Loucy (cell line): ENCODE data around the gene ZNF157.
"Not testable (repeated sequence)": the region's sequence is repeated elsewhere in the genome, so short reads cannot be mapped to it uniquely, and the experiment has no call there.

Experiments used
- H2AFZ ChIP-seq: fragments of 200-600 bp; sonication (generic); 2 replicates; pipeline ENCODE4 v1.6.0; 2016; ENCODE audit warnings: antibody characterized with exemption, mild to moderate bottlenecking, low read length, moderate library complexity
- H3F3A ChIP-seq: fragments of 200-600 bp; 2 replicates; pipeline ENCODE4 v1.6.0; 2016; ENCODE audit warnings: antibody characterized with exemption, low read depth, mild to moderate bottlenecking
- H3K27me3 ChIP-seq: fragments of 200-600 bp; sonication (generic); 2 replicates; pipeline ENCODE4 v1.6.1; 2014; ENCODE audit warnings: low read length, mild to moderate bottlenecking; ENCODE audit not compliant: insufficient read depth, poor library complexity, severe bottlenecking
- H3K36me3 ChIP-seq: fragments of 200-600 bp; sonication (generic); 2 replicates; pipeline ENCODE4 v1.6.1; 2016; ENCODE audit warnings: low read length; ENCODE audit not compliant: insufficient read depth
- H3K4me1 ChIP-seq: fragments of 200-600 bp; sonication (generic); 2 replicates; pipeline ENCODE4 v1.5.1; 2014; ENCODE audit warnings: low read length, mild to moderate bottlenecking; ENCODE audit not compliant: insufficient read depth, poor library complexity, severe bottlenecking
- H3K4me2 ChIP-seq: fragments of 200-600 bp; sonication (generic); 2 replicates; pipeline ENCODE4 v1.6.0; 2014; ENCODE audit warnings: antibody characterized with exemption, low read length, low read depth, mild to moderate bottlenecking; ENCODE audit not compliant: poor library complexity, severe bottlenecking
- H3K4me3 ChIP-seq: fragments of 200-600 bp; sonication (generic); 2 replicates; pipeline ENCODE4 v1.5.1; 2014; ENCODE audit warnings: low read length, mild to moderate bottlenecking, mixed read lengths; ENCODE audit not compliant: poor library complexity, severe bottlenecking
- H3K79me2 ChIP-seq: fragments of 200-600 bp; sonication (generic); 2 replicates; pipeline ENCODE4 v1.6.1; 2014; ENCODE audit warnings: low read length; ENCODE audit not compliant: insufficient read depth
- H3K9ac ChIP-seq: fragments of 200-600 bp; sonication (generic); 2 replicates; pipeline ENCODE4 v1.6.0; 2014; ENCODE audit warnings: mild to moderate bottlenecking, low read depth, low read length, moderate library complexity; ENCODE audit not compliant: poor library complexity, severe bottlenecking
- H3K9me2 ChIP-seq: fragments of 200-600 bp; sonication (generic); replicated peaks from 2 replicates; pipeline ENCODE4 v1.6.1; 2016; ENCODE audit warnings: low read depth, low read length, mixed read lengths
- H3K9me3 ChIP-seq: fragments of 200-600 bp; sonication (generic); 2 replicates; pipeline ENCODE4 v1.6.1; 2014; ENCODE audit warnings: mild to moderate bottlenecking, antibody characterized with exemption, low read length, low read depth; ENCODE audit not compliant: insufficient read depth
- H4K20me1 ChIP-seq: fragments of 200-600 bp; sonication (generic); 2 replicates; pipeline ENCODE4 v1.6.0; 2014; ENCODE audit warnings: antibody characterized with exemption, low read length, mild to moderate bottlenecking; ENCODE audit not compliant: insufficient read depth, poor library complexity, severe bottlenecking
- EZH2phosphoT487 ChIP-seq: fragments of 200-600 bp; IDR thresholded peaks from 2 replicates; pipeline ENCODE4 v1.6.1; 2018; ENCODE audit warnings: antibody characterized with exemption, mild to moderate bottlenecking, moderate library complexity, borderline replicate concordance
- TF ChIP-seq, protein P1 (sequence below): fragments of 200-600 bp; sonication (generic); conservative IDR thresholded peaks from 2 replicates; pipeline ENCODE4 v1.5.1; 2014; ENCODE audit warnings: mild to moderate bottlenecking, antibody characterized with exemption, low read length

ZNF157 gene

GRCh38 chrX:47373198-47373597 is 2.8 kb downstream of the ZNF157 start:
- H2AFZ ChIP-seq, result no peak overlapping the region
- no peaks in the 10 kb centered on the region for H3K4me1 ChIP-seq
- H3K27me3 ChIP-seq, result no peaks in the 10 kb centered on the region
- H3K9me3 ChIP-seq, result no peaks in the 10 kb centered on the region
- TF ChIP-seq EZH2phosphoT487, result no peak
- TF ChIP-seq, protein P1, sequence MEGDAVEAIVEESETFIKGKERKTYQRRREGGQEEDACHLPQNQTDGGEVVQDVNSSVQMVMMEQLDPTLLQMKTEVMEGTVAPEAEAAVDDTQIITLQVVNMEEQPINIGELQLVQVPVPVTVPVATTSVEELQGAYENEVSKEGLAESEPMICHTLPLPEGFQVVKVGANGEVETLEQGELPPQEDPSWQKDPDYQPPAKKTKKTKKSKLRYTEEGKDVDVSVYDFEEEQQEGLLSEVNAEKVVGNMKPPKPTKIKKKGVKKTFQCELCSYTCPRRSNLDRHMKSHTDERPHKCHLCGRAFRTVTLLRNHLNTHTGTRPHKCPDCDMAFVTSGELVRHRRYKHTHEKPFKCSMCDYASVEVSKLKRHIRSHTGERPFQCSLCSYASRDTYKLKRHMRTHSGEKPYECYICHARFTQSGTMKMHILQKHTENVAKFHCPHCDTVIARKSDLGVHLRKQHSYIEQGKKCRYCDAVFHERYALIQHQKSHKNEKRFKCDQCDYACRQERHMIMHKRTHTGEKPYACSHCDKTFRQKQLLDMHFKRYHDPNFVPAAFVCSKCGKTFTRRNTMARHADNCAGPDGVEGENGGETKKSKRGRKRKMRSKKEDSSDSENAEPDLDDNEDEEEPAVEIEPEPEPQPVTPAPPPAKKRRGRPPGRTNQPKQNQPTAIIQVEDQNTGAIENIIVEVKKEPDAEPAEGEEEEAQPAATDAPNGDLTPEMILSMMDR, result no peak
- no peaks in the 10 kb centered on the region for H3K79me2 ChIP-seq
- H3K9ac ChIP-seq, result no peak overlapping the region
- H3K36me3 ChIP-seq, result no peaks in the 10 kb centered on the region
- H3K4me2 ChIP-seq, result no peak overlapping the region
- no peaks in the 10 kb centered on the region for H4K20me1 ChIP-seq
- H3K4me3 ChIP-seq, result no peak overlapping the region
- H3F3A ChIP-seq, result no peaks in the 10 kb centered on the region
- H3K9me2 ChIP-seq, result no peaks in the 10 kb centered on the region

DNA sequence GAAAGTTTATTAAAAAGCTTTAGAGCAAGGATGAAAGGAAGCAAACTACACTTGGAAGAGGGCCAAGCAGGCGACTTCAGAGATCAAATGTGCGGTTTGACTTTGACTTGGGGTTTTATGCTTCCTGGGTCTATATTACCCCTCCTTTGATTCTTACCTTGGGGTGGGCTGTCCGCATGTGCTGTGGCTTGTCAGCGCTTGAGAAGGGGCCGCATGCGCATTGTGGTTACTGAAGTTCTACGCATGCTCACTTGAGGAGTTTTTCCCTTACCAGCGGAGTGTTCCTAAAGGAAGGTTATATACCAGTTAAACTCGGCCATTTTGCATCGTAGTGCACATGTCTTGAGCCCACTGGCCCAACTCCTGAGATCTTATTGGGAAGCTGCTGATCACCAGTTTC is 9.9 kb downstream of the ZNF157 start:
- no peak for TF ChIP-seq EZH2phosphoT487
- TF ChIP-seq, protein P1, result no peak
- no peaks in the 10 kb centered on the region for H3K9me2 ChIP-seq
- peak overlapping the region; percentile 68 for H3K4me2 ChIP-seq
- no peaks in the 10 kb centered on the region for H3K36me3 ChIP-seq
- no peaks in the 10 kb centered on the region for H4K20me1 ChIP-seq
- no peak overlapping the region for H2AFZ ChIP-seq
- no peaks in the 10 kb centered on the region for H3F3A ChIP-seq
- H3K4me3 ChIP-seq, result peak overlapping the region; percentile 45
- H3K79me2 ChIP-seq, result no peaks in the 10 kb centered on the region
- H3K4me1 ChIP-seq, result peaks cover 14% of the 10 kb centered on the region
- H3K27me3 ChIP-seq, result no peaks in the 10 kb centered on the region
- peak overlapping the region; percentile 37 for H3K9ac ChIP-seq
- no peaks in the 10 kb centered on the region for H3K9me3 ChIP-seq

DNA sequence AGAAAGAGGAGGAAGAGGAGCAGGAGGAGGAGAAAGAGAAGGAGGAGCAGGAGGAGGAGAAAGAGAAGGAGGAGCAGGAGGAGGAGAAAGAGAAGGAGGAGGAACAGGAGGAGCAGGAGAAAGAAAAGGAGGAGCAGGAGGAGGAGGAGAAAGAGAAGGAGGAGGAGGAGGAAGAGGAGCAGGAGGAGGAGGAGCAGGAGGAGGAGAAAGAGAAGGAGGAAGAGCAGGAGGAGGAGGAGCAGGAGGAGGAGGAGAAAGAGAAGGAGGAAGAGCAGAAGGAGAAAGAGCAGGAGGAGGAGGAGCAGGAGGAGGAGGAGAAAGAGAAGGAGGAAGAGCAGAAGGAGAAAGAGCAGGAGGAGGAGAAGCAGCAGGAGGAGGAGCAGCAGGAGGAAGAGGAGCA is 10.5 kb downstream of the ZNF157 start:
- H3K4me3 ChIP-seq, result peak overlapping the region; percentile 45
- H3K9me3 ChIP-seq, H3F3A ChIP-seq, H2AFZ ChIP-seq, H3K9me2 ChIP-seq, H4K20me1 ChIP-seq, H3K36me3 ChIP-seq, H3K79me2 ChIP-seq, H3K27me3 ChIP-seq: not testable (repeated sequence)
- H3K4me2 ChIP-seq, result peak overlapping the region; percentile 68
- H3K9ac ChIP-seq, result peak overlapping the region; percentile 71
- H3K4me1 ChIP-seq, result peaks cover 14% of the 10 kb centered on the region

DNA sequence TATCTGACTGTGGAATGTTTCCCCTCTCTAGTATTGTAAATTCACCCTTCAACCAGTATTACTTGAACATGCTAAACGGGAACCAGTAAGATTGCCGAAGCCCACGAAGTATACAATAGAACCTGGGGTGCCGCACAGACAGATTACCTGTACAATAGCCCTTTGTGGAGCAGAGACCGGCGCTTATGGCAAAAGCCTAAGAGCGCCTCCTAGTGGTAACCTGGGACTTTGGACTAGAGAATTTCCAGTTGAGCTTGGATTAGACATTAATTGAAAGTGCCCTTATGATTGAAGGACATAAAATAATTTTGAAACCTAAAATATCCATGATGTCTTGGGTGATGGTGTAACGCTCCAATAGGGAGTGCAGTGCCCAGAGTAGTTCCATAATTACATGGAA is 14.1 kb downstream of the ZNF157 start:
- H3F3A ChIP-seq, result no peaks in the 10 kb centered on the region
- no peaks in the 10 kb centered on the region for H3K36me3 ChIP-seq
- no peaks in the 10 kb centered on the region for H3K9me2 ChIP-seq
- no peaks in the 10 kb centered on the region for H3K79me2 ChIP-seq
- H3K4me2 ChIP-seq, result peak overlapping the region; percentile 31
- H3K9me3 ChIP-seq, result no peaks in the 10 kb centered on the region
- no peaks in the 10 kb centered on the region for H4K20me1 ChIP-seq
- H2AFZ ChIP-seq, result no peak overlapping the region
- no peak overlapping the region for H3K9ac ChIP-seq
- TF ChIP-seq EZH2phosphoT487, result no peak
- TF ChIP-seq, protein P1, result peak; percentile 73
- H3K27me3 ChIP-seq, result no peaks in the 10 kb centered on the region
- peaks cover 14% of the 10 kb centered on the region for H3K4me1 ChIP-seq
- no peak overlapping the region for H3K4me3 ChIP-seq
